Astrocyte (in vitro differentiated cells and primary cell): ENCODE results near the gene TBL1XR1. TPM values are rescaled to one million over a fixed set of nuclear protein-coding genes. Genes with fewer than 3 reads are reported as not detected.
A peak's percentile ranks its signal among the peaks of the same experiment; 100 is the strongest.

Experiments
- DNase-seq: peaks from one replicate; pipeline ENCODE4 v3.0.0-alpha.2; 2010; ENCODE audit warnings: low read depth
- FAIRE-seq: peaks from 2 replicates; lab custom pipeline; 2011; peaks lifted over from hg19 to GRCh38; lab: Jason Lieb, UNC
- H2AFZ ChIP-seq: 2 replicates; pipeline ENCODE4 v1.6.0; 2012; ENCODE audit warnings: low read depth, low read length, inconsistent platforms
- H3K27ac ChIP-seq: 2 replicates; pipeline ENCODE4 v1.5.1; 2011; ENCODE audit warnings: low read depth, low read length, inconsistent platforms
- H3K27me3 ChIP-seq: 2 replicates; pipeline ENCODE4 v1.6.0; 2011; ENCODE audit warnings: low read length, inconsistent platforms; ENCODE audit not compliant: insufficient read depth
- H3K36me3 ChIP-seq: 2 replicates; pipeline ENCODE4 v1.5.1; 2011; ENCODE audit warnings: low read length, inconsistent platforms; ENCODE audit not compliant: insufficient read depth
- H3K4me1 ChIP-seq: 2 replicates; pipeline ENCODE4 v1.5.1; 2011; ENCODE audit warnings: low read length, inconsistent platforms; ENCODE audit not compliant: insufficient read depth
- H3K4me2 ChIP-seq: 2 replicates; pipeline ENCODE4 v1.6.0; 2012; ENCODE audit warnings: low read length, inconsistent platforms
- H3K4me3 ChIP-seq: 2 replicates; pipeline ENCODE4 v1.5.1; 2011; ENCODE audit warnings: low read depth, mild to moderate bottlenecking, low read length, inconsistent platforms; ENCODE audit not compliant: insufficient read depth
- H3K79me2 ChIP-seq: 2 replicates; pipeline ENCODE4 v1.6.0; 2012; ENCODE audit warnings: mild to moderate bottlenecking, low read length, inconsistent platforms; ENCODE audit not compliant: insufficient read depth
- H3K9ac ChIP-seq: 2 replicates; pipeline ENCODE4 v1.6.0; 2012; ENCODE audit warnings: mild to moderate bottlenecking, low read length, inconsistent platforms
- H3K9me3 ChIP-seq: 2 replicates; pipeline ENCODE4 v1.5.1; 2012; ENCODE audit warnings: low read depth, mild to moderate bottlenecking, low read length, inconsistent platforms; ENCODE audit not compliant: insufficient read depth
- H4K20me1 ChIP-seq: 2 replicates; pipeline ENCODE4 v1.6.0; 2012; ENCODE audit warnings: low read length, inconsistent platforms; ENCODE audit not compliant: insufficient read depth
- H3K27ac Mint-ChIP-seq: one replicate; pipeline ENCODE4 v1.8.0; 2021; ENCODE audit warnings: mild to moderate bottlenecking, mixed read lengths; ENCODE audit not compliant: unreplicated experiment
- H3K27me3 Mint-ChIP-seq: one replicate; pipeline ENCODE4 v1.8.0; 2021; ENCODE audit warnings: low read depth, mixed read lengths; ENCODE audit not compliant: unreplicated experiment
- H3K36me3 Mint-ChIP-seq: one replicate; pipeline ENCODE4 v1.8.0; 2021; ENCODE audit warnings: low read depth, mixed read lengths; ENCODE audit not compliant: unreplicated experiment
- H3K4me1 Mint-ChIP-seq: one replicate; pipeline ENCODE4 v1.8.0; 2021; ENCODE audit warnings: low read depth, mixed read lengths; ENCODE audit not compliant: unreplicated experiment
- H3K4me3 Mint-ChIP-seq: one replicate; pipeline ENCODE4 v1.8.0; 2021; ENCODE audit warnings: mild to moderate bottlenecking, moderate library complexity, mixed read lengths; ENCODE audit not compliant: unreplicated experiment
- H3K9me3 Mint-ChIP-seq: one replicate; pipeline ENCODE4 v1.8.0; 2021; ENCODE audit warnings: mild to moderate bottlenecking, mixed read lengths; ENCODE audit not compliant: unreplicated experiment
- CTCF ChIP-seq: IDR thresholded peaks from 2 replicates; pipeline ENCODE4 v1.5.1; 2011; ENCODE audit warnings: low read depth, mild to moderate bottlenecking, inconsistent platforms, low read length, moderate library complexity; ENCODE audit not compliant: insufficient read depth
- EZH2 ChIP-seq: IDR thresholded peaks from 2 replicates; pipeline ENCODE4 v1.6.1; 2012; ENCODE audit warnings: mild to moderate bottlenecking, low read length, inconsistent platforms; ENCODE audit not compliant: insufficient read depth
- total RNA-seq: library from RNA; stranded (reverse); gene quantifications from 2 replicates; pipeline ENCODE4 v1.2.1, GENCODE V29; 2021

TBL1XR1 gene
- total RNA-seq, 1 donor from 2014 or later, result 140 TPM

- peaks cover 3% of the 10 kb centered on the region for H3K9me3 Mint-ChIP-seq
- H4K20me1 ChIP-seq, result peaks cover 92% of the 10 kb centered on the region
- peak overlapping the region; percentile 35 for H3K4me2 ChIP-seq
These were observed 71.1 kb downstream of the TBL1XR1 start for GRCh38 chr3:177126015-177126773.

GRCh38 chr3:177124882-177125281 lies 72.4 kb downstream of the TBL1XR1 start:
- TF ChIP-seq EZH2 (no peak), CTCF (no peak)
- no peak overlapping the region for H3K27ac ChIP-seq
- H2AFZ ChIP-seq, result no peak overlapping the region
- H4K20me1 ChIP-seq, result peaks cover 93% of the 10 kb centered on the region
- Mint-ChIP-seq H3K27ac (no peak overlapping the region), H3K9me3 (peaks cover 3% of the 10 kb centered on the region), H3K27me3 (no peaks in the 10 kb centered on the region), H3K36me3 (peaks cover 13% of the 10 kb centered on the region), H3K4me3 (no peak overlapping the region), H3K4me1 (peaks cover 51% of the 10 kb centered on the region)
- H3K27me3 ChIP-seq, result no peaks in the 10 kb centered on the region
- H3K9me3 ChIP-seq, result no peaks in the 10 kb centered on the region
- H3K79me2 ChIP-seq, result peaks cover 95% of the 10 kb centered on the region
- no peaks in the 10 kb centered on the region for H3K36me3 ChIP-seq
- DNase-seq (no peak), FAIRE-seq (no peak)
- H3K9ac ChIP-seq, result no peak overlapping the region
- H3K4me1 ChIP-seq, result peaks cover 14% of the 10 kb centered on the region
- H3K4me2 ChIP-seq, result no peak overlapping the region
- no peak overlapping the region for H3K4me3 ChIP-seq

More at GRCh38 chr3:177126015-177126773, 71.1 kb downstream of the TBL1XR1 start:
- Histone ChIP-seq H3K9ac (no peak overlapping the region), H3K36me3 (no peaks in the 10 kb centered on the region), H3K9me3 (no peaks in the 10 kb centered on the region), H3K4me3 (no peak overlapping the region), H2AFZ (no peak overlapping the region), H3K27me3 (no peaks in the 10 kb centered on the region), H3K79me2 (peaks cover 94% of the 10 kb centered on the region), H3K4me1 (peaks cover 14% of the 10 kb centered on the region), H3K27ac (peak overlapping the region; percentile 52)
- Mint-ChIP-seq H3K27me3 (no peaks in the 10 kb centered on the region), H3K36me3 (peaks cover 15% of the 10 kb centered on the region), H3K27ac (peak overlapping the region; percentile 27), H3K4me3 (no peak overlapping the region), H3K4me1 (peaks cover 47% of the 10 kb centered on the region)
- DNase-seq (peak; percentile 97), FAIRE-seq (peak; percentile 87)
- TF ChIP-seq CTCF (no peak), EZH2 (no peak)

GRCh38 chr3:177123822-177124221 lies 73.5 kb downstream of the TBL1XR1 start:
- DNase-seq (no peak), FAIRE-seq (no peak)
- TF ChIP-seq EZH2 (no peak), CTCF (no peak)
- H3K9ac ChIP-seq, result no peak overlapping the region
- H3K4me3 ChIP-seq, result no peak overlapping the region
- H2AFZ ChIP-seq, result no peak overlapping the region
- H3K27ac ChIP-seq, result no peak overlapping the region
- no peaks in the 10 kb centered on the region for H3K27me3 Mint-ChIP-seq
- H3K4me1 Mint-ChIP-seq, result peaks cover 56% of the 10 kb centered on the region
- H3K27ac Mint-ChIP-seq, result peak overlapping the region; percentile 63
- H3K9me3 ChIP-seq, result no peaks in the 10 kb centered on the region
- no peaks in the 10 kb centered on the region for H3K27me3 ChIP-seq
- no peaks in the 10 kb centered on the region for H3K36me3 ChIP-seq
- H3K9me3 Mint-ChIP-seq, result peaks cover 3% of the 10 kb centered on the region
- H3K4me2 ChIP-seq, result no peak overlapping the region
- peaks cover 14% of the 10 kb centered on the region for H3K4me1 ChIP-seq
- H3K4me3 Mint-ChIP-seq, result no peak overlapping the region
- H4K20me1 ChIP-seq, result peaks cover 95% of the 10 kb centered on the region
- H3K79me2 ChIP-seq, result peaks cover 95% of the 10 kb centered on the region
- H3K36me3 Mint-ChIP-seq, result peaks cover 13% of the 10 kb centered on the region
